Ovary (tissue), 9 donors: ENCODE measurements around the gene DFFA. TPM values are rescaled to one million over a fixed set of nuclear protein-coding genes. Genes with fewer than 3 reads are reported as not detected.
"Not testable (repeated sequence)": the region's sequence is repeated elsewhere in the genome, so short reads cannot be mapped to it uniquely, and the experiment has no call there.

Source experiments
- DNase-seq, 5 donors: peaks; one replicate each; pipeline ENCODE4 v3.0.0-alpha.2; 2019 to 2020
- H3K27ac ChIP-seq, 2 donors: fragments of 200-600 bp; one replicate each; pipeline versions ENCODE4 v1.5.1 to v1.8.0; 2019 to 2022
- H3K27me3 ChIP-seq: fragments of 200-600 bp; one replicate; pipeline ENCODE4 v1.8.0; 2022
- H3K36me3 ChIP-seq: fragments of 200-600 bp; sonication (generic); one replicate; pipeline ENCODE4 v1.5.1; 2019
- H3K4me1 ChIP-seq: one replicate; pipeline ENCODE4 v1.8.1; 2013; ENCODE audit warnings: mild to moderate bottlenecking, moderate library complexity; ENCODE audit not compliant: insufficient read depth
- H3K4me3 ChIP-seq: fragments of 200-600 bp; sonication (generic); one replicate; pipeline ENCODE4 v1.5.1; 2017
- H3K9me3 ChIP-seq, 2 donors: fragments of 200-600 bp in 1 of 2; sonication (generic) in 1 of 2; one replicate each; pipeline versions ENCODE4 v1.5.1 to v1.8.1; 2013 to 2019; ENCODE audit warnings: mild to moderate bottlenecking in 1 of 2, moderate library complexity in 1 of 2
- CTCF ChIP-seq, 3 donors: fragments of 450-650 bp in 2 of 3; fragments of 200-600 bp in 1 of 3; IDR thresholded peaks; one replicate each; pipeline versions ENCODE4 v1.5.1 to v1.8.0; 2016 to 2022; ENCODE audit warnings: antibody characterized with exemption in 3 of 3, mild to moderate bottlenecking in 1 of 3
- EP300 ChIP-seq: sonication (generic); formaldehyde crosslinking; IDR thresholded peaks from one replicate; pipeline ENCODE4 v1.6.1; 2017; ENCODE audit warnings: antibody characterized with exemption
- POLR2A ChIP-seq: fragments of 450-650 bp; IDR thresholded peaks from one replicate; pipeline ENCODE4 v1.6.1; 2017; ENCODE audit warnings: antibody characterized with exemption, mild to moderate bottlenecking, moderate library complexity
- WGBS, 3 donors: extraction: QIAGEN DNeasy Blood & Tissue Kit in 1 of 3; methylation state at CpG; one replicate each; pipeline versions ENCODE4 v1.1.5 to v1.1.7; 2013 to 2017; 5-methylcytosine and 5-hydroxymethylcytosine counted together
- intact Hi-C, 4 donors: fragments of 100-400 bp; cut with DNase I; formaldehyde crosslinking; loops; one replicate each; pipeline versions ENCODE4 v1.11.0 to v1.15.1; 2022 to 2023
- polyA plus RNA-seq, 2 donors: library from polyadenylated mRNA; stranded (reverse); fragments of 200-250 nt in 1 of 2; fragments of 350-450 nt in 1 of 2; fragmentation: Illumina TruSeq in 1 of 2; extraction: RNeasy Lipid Tissue Mini Kit (QIAGEN cat#74804) in 1 of 2; gene quantifications; one replicate each; pipeline ENCODE4 v1.2.3, GENCODE V29; 2013 to 2014
- total RNA-seq, 7 donors: library from RNA; depleted of rRNA in 2 of 7; stranded (reverse); fragments of >200 nt in 2 of 7; fragmentation: NEBNext Ultra II Directional in 3 of 7; extraction: Animal tissue kit (Norgen Biotek cat#: 25700) in 3 of 7; gene quantifications; one replicate each; pipeline versions ENCODE4 v1.1.0 to v1.2.4, GENCODE V29; 2016 to 2023
- donor health status: DM: no; HTN: no; CAD: no; lungs with moderate emphysema.
- donor health status: DM: no; HTN: no; CAD: no.
- donor health status: Bipolar disorder and iron deficiency.
- donor health status: DM: yes; HTN: yes; CAD: no.
- donor health status: DM: no; HTN: no; CAD: no.
- donor health status: DM: yes; HTN: yes; CAD: no.

The DFFA gene
- total and polyA plus RNA-seq, 9 donors = 14.8 to 37.4 (median 33.0) TPM

- no peak overlapping the region for H3K4me3 ChIP-seq
- H3K27ac ChIP-seq = no peak overlapping the region
- TF ChIP-seq EP300 (no peak), CTCF (IDR thresholded peaks at IDR 0.05) (no peak), POLR2A (no peak)
- intact Hi-C loops = loop anchor here in 2 of 4 donors (2.0 to 10.0 kb wide), 2 partner anchors 547 to 549 kb away; no protein-coding TSS in a partner anchor
- no peaks in the 10 kb centered on the region for H3K9me3 ChIP-seq
- H3K4me1 ChIP-seq = no peaks in the 10 kb centered on the region
- no peaks in the 10 kb centered on the region for H3K27me3 ChIP-seq
- WGBS, 3 donors = 13 to 18% (median 16%) methylated on average over 9 of the region's 9 CpGs
- DNase-seq = peak; percentile 49 to 73 (median 57)
- H3K36me3 ChIP-seq = no peaks in the 10 kb centered on the region
Measured at GRCh38 chr1:10424034-10424433, 48.3 kb downstream of the DFFA start.

GRCh38 chr1:10421637-10422036 is 50.7 kb downstream of the DFFA start:
- 94 to 95% (median 95%) methylated on average over 5 of the region's 5 CpGs for WGBS, 3 donors
- Histone ChIP-seq H3K36me3 (no peaks in the 10 kb centered on the region), H3K4me3 (no peak overlapping the region), H3K4me1 (no peaks in the 10 kb centered on the region), H3K27ac (no peak overlapping the region), H3K9me3 (no peaks in the 10 kb centered on the region), H3K27me3 (no peaks in the 10 kb centered on the region)
- TF ChIP-seq CTCF (IDR thresholded peaks at IDR 0.05) = no peak
- TF ChIP-seq POLR2A = no peak
- TF ChIP-seq EP300 = no peak
- intact Hi-C loops = loop anchor here in 1 of 4 donors (10.0 kb wide), 1 partner anchor 547 kb away; no protein-coding TSS in a partner anchor
- DNase-seq = no peak

DNA sequence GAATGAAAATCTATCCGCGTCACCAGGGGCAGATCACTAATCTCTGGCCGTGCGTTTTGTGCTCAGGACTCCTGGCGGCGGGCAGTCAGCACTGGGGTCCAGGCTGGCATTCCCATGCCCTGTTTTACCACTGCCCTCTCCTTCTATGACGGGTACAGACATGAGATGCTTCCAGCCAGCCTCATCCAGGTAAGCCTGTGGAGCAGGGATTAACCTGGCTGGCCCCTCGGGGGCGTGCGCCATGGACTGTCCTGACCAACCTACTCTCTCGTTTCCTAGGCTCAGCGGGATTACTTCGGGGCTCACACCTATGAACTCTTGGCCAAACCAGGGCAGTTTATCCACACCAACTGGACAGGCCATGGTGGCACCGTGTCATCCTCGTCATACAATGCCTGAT is 53.0 kb downstream of the DFFA start:
- no peaks in the 10 kb centered on the region for H3K27me3 ChIP-seq
- TF ChIP-seq POLR2A (no peak), EP300 (no peak), CTCF (IDR thresholded peaks at IDR 0.05) (no peak)
- no peaks in the 10 kb centered on the region for H3K9me3 ChIP-seq
- DNase-seq = no peak
- no peak overlapping the region for H3K27ac ChIP-seq
- intact Hi-C loops = no loop called here
- H3K4me1 ChIP-seq = no peaks in the 10 kb centered on the region
- 82 to 87% (median 84%) methylated on average over 15 of the region's 15 CpGs for WGBS, 3 donors
- H3K4me3 ChIP-seq = no peak overlapping the region
- no peaks in the 10 kb centered on the region for H3K36me3 ChIP-seq

DNA sequence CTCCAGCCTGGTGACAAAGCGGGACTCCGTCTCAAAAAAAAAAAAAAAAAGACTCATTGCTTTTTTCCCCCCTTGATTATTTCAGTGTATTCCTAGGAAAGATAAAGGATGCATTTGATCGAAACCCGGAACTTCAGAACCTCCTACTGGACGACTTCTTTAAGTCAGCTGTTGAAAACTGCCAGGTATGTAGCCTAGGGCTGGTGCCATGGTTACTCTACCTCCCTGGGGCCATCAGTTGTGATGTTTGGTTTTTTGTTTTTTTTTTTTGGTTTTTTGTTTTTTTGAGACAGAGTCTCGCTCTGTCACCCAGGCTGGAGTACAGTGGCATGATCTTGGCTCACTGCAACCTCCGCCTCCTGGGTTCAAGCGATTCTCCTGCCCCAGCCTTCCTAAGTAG is 53.6 kb downstream of the DFFA start:
- H3K4me1 ChIP-seq, H3K4me3 ChIP-seq, H3K9me3 ChIP-seq, H3K27me3 ChIP-seq, intact Hi-C loops, H3K36me3 ChIP-seq, H3K27ac ChIP-seq, DNase-seq: not testable (repeated sequence)
- WGBS, 3 donors = 88 to 91% (median 89%) methylated on average over 8 of the region's 8 CpGs

DNA sequence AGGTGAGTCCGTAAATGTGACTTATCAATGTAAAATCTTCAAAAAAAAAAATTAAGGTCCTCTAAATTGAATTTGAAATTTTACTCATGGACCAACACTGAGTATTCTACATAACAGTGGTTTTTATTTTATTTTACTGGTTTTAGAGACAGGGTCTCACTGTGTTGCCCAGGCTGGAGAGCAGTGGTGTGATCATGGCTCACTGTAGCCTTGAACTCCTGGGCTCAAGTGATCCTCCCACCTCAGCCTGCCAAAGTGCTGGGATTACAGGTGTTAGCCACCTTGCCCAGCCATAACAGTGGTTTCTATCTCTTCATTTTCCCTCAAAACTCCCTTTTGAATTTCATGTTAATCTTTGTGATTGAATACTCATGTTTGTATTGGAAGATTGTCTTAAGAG is 56.4 kb downstream of the DFFA start:
- DNase-seq, H3K4me1 ChIP-seq, H3K4me3 ChIP-seq, H3K27me3 ChIP-seq, H3K27ac ChIP-seq, H3K9me3 ChIP-seq, H3K36me3 ChIP-seq, intact Hi-C loops: not testable (repeated sequence)
- 97 to 99% (median 98%) methylated on average over 1 of the region's 1 CpG for WGBS, 3 donors
